GM23338 (cell line): ENCODE data around the gene LHX4. TPM values are rescaled to one million over a fixed set of nuclear protein-coding genes. Genes with fewer than 3 reads are reported as not detected.

Experiments
- ATAC-seq: fragments of 200-7000 bp; cut with Tn5 transposase; 3 replicates; pipeline ENCODE4 v1.9.1; 2020
- DNase-seq: peaks from one replicate; pipeline ENCODE4 v3.0.0-alpha.2; 2015; ENCODE audit warnings: low spot score
- H2AFZ ChIP-seq: fragments of 200-600 bp; sonication (generic); 2 replicates; pipeline ENCODE4 v1.8.0; 2016; ENCODE audit warnings: antibody characterized with exemption, mild to moderate bottlenecking, moderate library complexity
- H3F3A ChIP-seq: fragments of 200-600 bp; sonication (generic); replicated peaks from 2 replicates; pipeline ENCODE4 v1.8.0; 2017; ENCODE audit warnings: antibody characterized with exemption, mixed run types, low read depth
- H3K27ac ChIP-seq: fragments of 200-600 bp; sonication (generic); 2 replicates; pipeline ENCODE4 v1.6.1; 2016; ENCODE audit warnings: low read depth
- H3K27me3 ChIP-seq: fragments of 200-600 bp; sonication (generic); 2 replicates; pipeline ENCODE4 v1.8.0; 2016; ENCODE audit warnings: mild to moderate bottlenecking, mixed run types, moderate library complexity; ENCODE audit not compliant: insufficient read depth
- H3K36me3 ChIP-seq: fragments of 200-600 bp; sonication (generic); 2 replicates; pipeline ENCODE4 v1.8.0; 2016; ENCODE audit warnings: mild to moderate bottlenecking; ENCODE audit not compliant: insufficient read depth
- H3K4me1 ChIP-seq: fragments of 200-600 bp; sonication (generic); 2 replicates; pipeline ENCODE4 v1.8.0; 2016; ENCODE audit warnings: mild to moderate bottlenecking, moderate library complexity; ENCODE audit not compliant: insufficient read depth
- H3K4me2 ChIP-seq: fragments of 200-600 bp; sonication (generic); 2 replicates; pipeline ENCODE4 v1.7.1; 2017; ENCODE audit warnings: mixed run types
- H3K4me3 ChIP-seq: fragments of 200-600 bp; sonication (generic); 2 replicates; pipeline ENCODE4 v1.6.1; 2016; ENCODE audit warnings: mixed run types
- H3K79me2 ChIP-seq: fragments of 200-600 bp; sonication (generic); replicated peaks from 2 replicates; pipeline ENCODE4 v1.8.0; 2017; ENCODE audit warnings: mild to moderate bottlenecking; ENCODE audit not compliant: insufficient read depth
- H3K9me2 ChIP-seq: fragments of 200-600 bp; sonication (generic); 2 replicates; pipeline ENCODE4 v1.8.0; 2017; ENCODE audit not compliant: insufficient read depth
- H4K20me1 ChIP-seq: fragments of 200-600 bp; sonication (generic); replicated peaks from 2 replicates; pipeline ENCODE4 v1.8.0; 2017; ENCODE audit warnings: mild to moderate bottlenecking; ENCODE audit not compliant: insufficient read depth
- H3K27ac Mint-ChIP-seq: 2 replicates; pipeline ENCODE4 v1.8.0; 2020; ENCODE audit warnings: inconsistent platforms, mild to moderate bottlenecking, moderate library complexity, mixed read lengths
- H3K27me3 Mint-ChIP-seq: 3 replicates; pipeline ENCODE4 v1.8.0; 2022; ENCODE audit warnings: low read depth, mild to moderate bottlenecking, moderate library complexity, mixed read lengths, inconsistent platforms; ENCODE audit not compliant: insufficient read depth, poor library complexity
- H3K36me3 Mint-ChIP-seq: 3 replicates; pipeline ENCODE4 v1.8.0; 2021; ENCODE audit warnings: low read depth, mild to moderate bottlenecking, inconsistent platforms, moderate library complexity, mixed read lengths
- H3K4me1 Mint-ChIP-seq: 3 replicates; pipeline ENCODE4 v1.8.0; 2020; ENCODE audit warnings: mild to moderate bottlenecking, inconsistent platforms, mixed read lengths
- H3K4me3 Mint-ChIP-seq: 3 replicates; pipeline ENCODE4 v1.8.0; 2021; ENCODE audit warnings: moderate library complexity, mild to moderate bottlenecking, inconsistent platforms, mixed read lengths
- H3K9me3 Mint-ChIP-seq: 3 replicates; pipeline ENCODE4 v1.8.0; 2020; ENCODE audit warnings: moderate library complexity, mild to moderate bottlenecking, inconsistent platforms, mixed read lengths
- CREB1 ChIP-seq: fragments of 250-450 bp; sonication (Bioruptor Pico); IDR thresholded peaks from 2 replicates; pipeline ENCODE4 v1.5.0; 2020; ENCODE audit warnings: low read depth, mild to moderate bottlenecking, moderate library complexity
- EZH2 ChIP-seq: fragments of 200-600 bp; sonication (generic); IDR thresholded peaks from one replicate; pipeline ENCODE4 v1.8.0; 2017; ENCODE audit warnings: antibody characterized with exemption, mild to moderate bottlenecking, low read depth; ENCODE audit not compliant: unreplicated experiment
- EZH2phosphoT487 ChIP-seq: fragments of 200-600 bp; sonication (generic); IDR thresholded peaks from one replicate; pipeline ENCODE4 v1.8.1; 2018; ENCODE audit warnings: antibody characterized with exemption; ENCODE audit not compliant: unreplicated experiment
- JUNB ChIP-seq: IDR thresholded peaks from one replicate; pipeline ENCODE4 v1.6.1; 2016; ENCODE audit warnings: antibody characterized with exemption; ENCODE audit not compliant: unreplicated experiment
- NANOG ChIP-seq: IDR thresholded peaks from 2 replicates; pipeline ENCODE4 v1.6.1; 2016; ENCODE audit warnings: antibody characterized with exemption, borderline replicate concordance
- POLR2AphosphoS5 ChIP-seq: IDR thresholded peaks from 2 replicates; pipeline ENCODE4 v1.6.1; 2016; ENCODE audit warnings: antibody characterized with exemption, low read depth
- STAT1 ChIP-seq: IDR thresholded peaks from one replicate; pipeline ENCODE4 v1.6.1; 2016; ENCODE audit warnings: antibody characterized with exemption; ENCODE audit not compliant: unreplicated experiment
- ZNF114 ChIP-seq: fragments of 250-450 bp; sonication (Bioruptor Pico); IDR thresholded peaks from 2 replicates; pipeline ENCODE4 v1.5.0; 2020; ENCODE audit warnings: mild to moderate bottlenecking, moderate library complexity
- ZNF331 ChIP-seq: fragments of 250-450 bp; sonication (Bioruptor Pico); IDR thresholded peaks from 2 replicates; pipeline ENCODE4 v1.5.0; 2020; ENCODE audit warnings: low read depth, mild to moderate bottlenecking, moderate library complexity
- polyA plus RNA-seq: library from polyadenylated mRNA; unstranded; fragments of >200 nt; fragmentation: Nextera tagmentation; extraction: Ambion mirVana; gene quantifications from 2 replicates; pipeline ENCODE4 v1.2.1, GENCODE V29; 2016
- total RNA-seq: library from RNA; depleted of rRNA; stranded (reverse); fragments of >200 nt; shearing (Covaris generic); gene quantifications from 2 replicates; pipeline ENCODE4 v1.2.3, GENCODE V29; 2014
- TF ChIP-seq, protein P1 (sequence below): fragments of 250-450 bp; sonication (Bioruptor Pico); IDR thresholded peaks from 2 replicates; pipeline ENCODE4 v1.5.0; 2020; ENCODE audit warnings: mild to moderate bottlenecking, moderate library complexity
- TF ChIP-seq, protein P2 (sequence below), 2 experiments: fragments of 200-600 bp in 1 of 2; sonication (generic) in 1 of 2; conservative IDR thresholded peaks; 2 replicates each; pipeline versions ENCODE4 v1.5.1 to v1.6.1; 2016 to 2017; ENCODE audit warnings: antibody characterized with exemption in 2 of 2, low read depth in 2 of 2, mild to moderate bottlenecking in 2 of 2, moderate library complexity in 1 of 2
- TF ChIP-seq, protein P3 (sequence below): IDR thresholded peaks from 2 replicates; pipeline ENCODE4 v1.6.1; 2016; ENCODE audit warnings: antibody characterized with exemption

Gene LHX4
- total and polyA plus RNA-seq, 2 experiments from 2014 or later, result 1.4 to 2.5 TPM

DNA sequence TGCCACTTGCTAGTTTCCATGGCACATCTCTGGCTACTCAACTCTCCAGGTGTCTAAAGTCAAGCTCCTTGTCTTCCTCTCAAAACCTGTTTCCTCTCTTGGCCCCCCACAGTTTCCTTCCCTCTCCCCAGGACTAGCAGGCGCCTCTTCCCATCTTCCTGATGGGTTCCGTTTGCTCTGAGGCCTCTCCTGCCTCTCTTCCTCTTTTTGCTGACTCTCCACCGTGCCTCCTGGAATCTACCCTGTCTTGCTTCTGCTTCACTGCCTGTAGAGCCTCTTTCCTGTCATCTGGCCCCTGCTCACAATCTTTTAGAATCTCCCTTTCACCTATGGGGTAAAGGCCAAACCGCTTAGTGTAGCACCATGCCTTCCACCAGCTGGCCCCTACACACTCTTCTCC lies 21.8 kb upstream of the LHX4 start (continued):
- TF ChIP-seq, protein P1, sequence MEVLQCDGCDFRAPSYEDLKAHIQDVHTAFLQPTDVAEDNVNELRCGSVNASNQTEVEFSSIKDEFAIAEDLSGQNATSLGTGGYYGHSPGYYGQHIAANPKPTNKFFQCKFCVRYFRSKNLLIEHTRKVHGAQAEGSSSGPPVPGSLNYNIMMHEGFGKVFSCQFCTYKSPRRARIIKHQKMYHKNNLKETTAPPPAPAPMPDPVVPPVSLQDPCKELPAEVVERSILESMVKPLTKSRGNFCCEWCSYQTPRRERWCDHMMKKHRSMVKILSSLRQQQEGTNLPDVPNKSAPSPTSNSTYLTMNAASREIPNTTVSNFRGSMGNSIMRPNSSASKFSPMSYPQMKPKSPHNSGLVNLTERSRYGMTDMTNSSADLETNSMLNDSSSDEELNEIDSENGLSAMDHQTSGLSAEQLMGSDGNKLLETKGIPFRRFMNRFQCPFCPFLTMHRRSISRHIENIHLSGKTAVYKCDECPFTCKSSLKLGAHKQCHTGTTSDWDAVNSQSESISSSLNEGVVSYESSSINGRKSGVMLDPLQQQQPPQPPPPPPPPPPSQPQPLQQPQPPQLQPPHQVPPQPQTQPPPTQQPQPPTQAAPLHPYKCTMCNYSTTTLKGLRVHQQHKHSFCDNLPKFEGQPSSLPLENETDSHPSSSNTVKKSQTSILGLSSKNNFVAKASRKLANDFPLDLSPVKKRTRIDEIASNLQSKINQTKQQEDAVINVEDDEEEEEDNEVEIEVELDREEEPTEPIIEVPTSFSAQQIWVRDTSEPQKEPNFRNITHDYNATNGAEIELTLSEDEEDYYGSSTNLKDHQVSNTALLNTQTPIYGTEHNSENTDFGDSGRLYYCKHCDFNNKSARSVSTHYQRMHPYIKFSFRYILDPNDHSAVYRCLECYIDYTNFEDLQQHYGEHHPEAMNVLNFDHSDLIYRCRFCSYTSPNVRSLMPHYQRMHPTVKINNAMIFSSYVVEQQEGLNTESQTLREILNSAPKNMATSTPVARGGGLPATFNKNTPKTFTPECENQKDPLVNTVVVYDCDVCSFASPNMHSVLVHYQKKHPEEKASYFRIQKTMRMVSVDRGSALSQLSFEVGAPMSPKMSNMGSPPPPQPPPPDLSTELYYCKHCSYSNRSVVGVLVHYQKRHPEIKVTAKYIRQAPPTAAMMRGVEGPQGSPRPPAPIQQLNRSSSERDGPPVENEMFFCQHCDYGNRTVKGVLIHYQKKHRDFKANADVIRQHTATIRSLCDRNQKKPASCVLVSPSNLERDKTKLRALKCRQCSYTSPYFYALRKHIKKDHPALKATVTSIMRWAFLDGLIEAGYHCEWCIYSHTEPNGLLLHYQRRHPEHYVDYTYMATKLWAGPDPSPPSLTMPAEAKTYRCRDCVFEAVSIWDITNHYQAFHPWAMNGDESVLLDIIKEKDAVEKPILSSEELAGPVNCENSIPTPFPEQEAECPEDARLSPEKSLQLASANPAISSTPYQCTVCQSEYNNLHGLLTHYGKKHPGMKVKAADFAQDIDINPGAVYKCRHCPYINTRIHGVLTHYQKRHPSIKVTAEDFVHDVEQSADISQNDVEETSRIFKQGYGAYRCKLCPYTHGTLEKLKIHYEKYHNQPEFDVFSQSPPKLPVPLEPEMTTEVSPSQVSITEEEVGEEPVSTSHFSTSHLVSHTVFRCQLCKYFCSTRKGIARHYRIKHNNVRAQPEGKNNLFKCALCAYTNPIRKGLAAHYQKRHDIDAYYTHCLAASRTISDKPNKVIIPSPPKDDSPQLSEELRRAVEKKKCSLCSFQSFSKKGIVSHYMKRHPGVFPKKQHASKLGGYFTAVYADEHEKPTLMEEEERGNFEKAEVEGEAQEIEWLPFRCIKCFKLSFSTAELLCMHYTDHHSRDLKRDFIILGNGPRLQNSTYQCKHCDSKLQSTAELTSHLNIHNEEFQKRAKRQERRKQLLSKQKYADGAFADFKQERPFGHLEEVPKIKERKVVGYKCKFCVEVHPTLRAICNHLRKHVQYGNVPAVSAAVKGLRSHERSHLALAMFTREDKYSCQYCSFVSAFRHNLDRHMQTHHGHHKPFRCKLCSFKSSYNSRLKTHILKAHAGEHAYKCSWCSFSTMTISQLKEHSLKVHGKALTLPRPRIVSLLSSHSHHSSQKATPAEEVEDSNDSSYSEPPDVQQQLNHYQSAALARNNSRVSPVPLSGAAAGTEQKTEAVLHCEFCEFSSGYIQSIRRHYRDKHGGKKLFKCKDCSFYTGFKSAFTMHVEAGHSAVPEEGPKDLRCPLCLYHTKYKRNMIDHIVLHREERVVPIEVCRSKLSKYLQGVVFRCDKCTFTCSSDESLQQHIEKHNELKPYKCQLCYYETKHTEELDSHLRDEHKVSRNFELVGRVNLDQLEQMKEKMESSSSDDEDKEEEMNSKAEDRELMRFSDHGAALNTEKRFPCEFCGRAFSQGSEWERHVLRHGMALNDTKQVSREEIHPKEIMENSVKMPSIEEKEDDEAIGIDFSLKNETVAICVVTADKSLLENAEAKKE, result no peak
- TF ChIP-seq ZNF331 (CRISPR knock-in tag) (no peak), ZNF114 (CRISPR knock-in tag) (no peak), NANOG (no peak), STAT1 (no peak), EZH2 (no peak), POLR2AphosphoS5 (no peak)
- TF ChIP-seq, protein P2, sequence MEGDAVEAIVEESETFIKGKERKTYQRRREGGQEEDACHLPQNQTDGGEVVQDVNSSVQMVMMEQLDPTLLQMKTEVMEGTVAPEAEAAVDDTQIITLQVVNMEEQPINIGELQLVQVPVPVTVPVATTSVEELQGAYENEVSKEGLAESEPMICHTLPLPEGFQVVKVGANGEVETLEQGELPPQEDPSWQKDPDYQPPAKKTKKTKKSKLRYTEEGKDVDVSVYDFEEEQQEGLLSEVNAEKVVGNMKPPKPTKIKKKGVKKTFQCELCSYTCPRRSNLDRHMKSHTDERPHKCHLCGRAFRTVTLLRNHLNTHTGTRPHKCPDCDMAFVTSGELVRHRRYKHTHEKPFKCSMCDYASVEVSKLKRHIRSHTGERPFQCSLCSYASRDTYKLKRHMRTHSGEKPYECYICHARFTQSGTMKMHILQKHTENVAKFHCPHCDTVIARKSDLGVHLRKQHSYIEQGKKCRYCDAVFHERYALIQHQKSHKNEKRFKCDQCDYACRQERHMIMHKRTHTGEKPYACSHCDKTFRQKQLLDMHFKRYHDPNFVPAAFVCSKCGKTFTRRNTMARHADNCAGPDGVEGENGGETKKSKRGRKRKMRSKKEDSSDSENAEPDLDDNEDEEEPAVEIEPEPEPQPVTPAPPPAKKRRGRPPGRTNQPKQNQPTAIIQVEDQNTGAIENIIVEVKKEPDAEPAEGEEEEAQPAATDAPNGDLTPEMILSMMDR (conservative IDR thresholded peaks at IDR 0.05; ENCODE audit: low read depth in 2 of 2), result no peak

DNA sequence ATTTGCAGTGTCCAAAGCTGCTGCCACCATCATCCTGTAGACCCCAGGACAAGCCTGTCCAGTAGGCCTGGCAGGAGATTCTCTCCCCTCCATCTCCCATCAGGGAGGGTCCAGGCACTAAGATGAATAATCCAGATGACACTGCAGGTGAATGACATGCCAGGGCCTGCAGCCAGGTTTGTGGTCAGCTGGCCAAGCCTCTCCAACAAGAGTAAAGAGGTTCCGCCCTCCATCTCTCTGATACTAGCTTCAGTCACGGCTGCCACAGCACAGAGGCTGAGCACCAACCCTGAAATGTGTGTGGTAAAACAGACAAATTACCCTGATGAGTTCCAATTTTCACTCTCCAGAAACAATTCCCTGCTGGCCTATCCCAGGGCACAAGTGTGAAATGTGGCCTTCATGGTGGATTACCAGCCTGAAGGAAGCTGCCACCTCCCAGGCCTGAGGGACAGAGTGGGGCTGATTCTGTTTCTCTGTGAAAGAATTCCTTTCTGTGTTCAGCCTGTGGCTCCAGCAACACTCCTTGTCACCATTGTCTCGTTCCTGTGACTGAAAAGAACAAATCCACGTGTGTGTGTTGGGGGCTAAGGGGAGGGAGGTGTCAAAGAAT lies 19.9 kb upstream of the LHX4 start:
- DNase-seq, result no peak
- no peak overlapping the region for H2AFZ ChIP-seq
- H3K79me2 ChIP-seq, result no peaks in the 10 kb centered on the region
- no peak overlapping the region for H3K27ac ChIP-seq
- H3K36me3 ChIP-seq, result no peaks in the 10 kb centered on the region
- Mint-ChIP-seq H3K4me3 (no peak overlapping the region), H3K9me3 (no peaks in the 10 kb centered on the region), H3K36me3 (no peaks in the 10 kb centered on the region), H3K4me1 (peaks cover 8% of the 10 kb centered on the region), H3K27me3 (peaks cover 12% of the 10 kb centered on the region), H3K27ac (no peak overlapping the region)
- H3K9me2 ChIP-seq, result no peaks in the 10 kb centered on the region
- H4K20me1 ChIP-seq, result no peaks in the 10 kb centered on the region
- no peaks in the 10 kb centered on the region for H3F3A ChIP-seq
- no peak overlapping the region for H3K4me3 ChIP-seq
- H3K4me2 ChIP-seq, result no peak overlapping the region
- H3K27me3 ChIP-seq, result no peaks in the 10 kb centered on the region
- H3K4me1 ChIP-seq, result no peaks in the 10 kb centered on the region
- no peak for ATAC-seq
- TF ChIP-seq NANOG, result no peak
- no peak for TF ChIP-seq CREB1 (CRISPR knock-in tag)
- TF ChIP-seq, protein P2 (conservative IDR thresholded peaks at IDR 0.05; ENCODE audit: low read depth in 2 of 2), result no peak
- TF ChIP-seq, protein P3, sequence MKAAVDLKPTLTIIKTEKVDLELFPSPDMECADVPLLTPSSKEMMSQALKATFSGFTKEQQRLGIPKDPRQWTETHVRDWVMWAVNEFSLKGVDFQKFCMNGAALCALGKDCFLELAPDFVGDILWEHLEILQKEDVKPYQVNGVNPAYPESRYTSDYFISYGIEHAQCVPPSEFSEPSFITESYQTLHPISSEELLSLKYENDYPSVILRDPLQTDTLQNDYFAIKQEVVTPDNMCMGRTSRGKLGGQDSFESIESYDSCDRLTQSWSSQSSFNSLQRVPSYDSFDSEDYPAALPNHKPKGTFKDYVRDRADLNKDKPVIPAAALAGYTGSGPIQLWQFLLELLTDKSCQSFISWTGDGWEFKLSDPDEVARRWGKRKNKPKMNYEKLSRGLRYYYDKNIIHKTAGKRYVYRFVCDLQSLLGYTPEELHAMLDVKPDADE, result no peak
- TF ChIP-seq EZH2, result no peak
- no peak for TF ChIP-seq JUNB
- TF ChIP-seq STAT1, result no peak
- TF ChIP-seq EZH2phosphoT487, result no peak
- no peak for TF ChIP-seq ZNF114 (CRISPR knock-in tag)
